Muscle of leg (tissue), 11 donors: ENCODE results near the gene SPOP. TPM values are rescaled to one million over a fixed set of nuclear protein-coding genes. Genes with fewer than 3 reads are reported as not detected.

Source experiments
- DNase-seq: peaks from one replicate; pipeline ENCODE4 v3.0.0; 2013
- H3K27ac ChIP-seq: one replicate; pipeline ENCODE4 v1.5.1; 2013; ENCODE audit warnings: mild to moderate bottlenecking, low read length, control low read depth
- H3K27me3 ChIP-seq: one replicate; pipeline ENCODE4 v1.6.1; 2013; ENCODE audit warnings: low read length; ENCODE audit not compliant: control insufficient read depth, insufficient read depth
- H3K36me3 ChIP-seq: one replicate; pipeline ENCODE4 v1.6.1; 2013; ENCODE audit warnings: low read length; ENCODE audit not compliant: control insufficient read depth, insufficient read depth
- H3K4me1 ChIP-seq: one replicate; pipeline ENCODE4 v1.6.1; 2013; ENCODE audit warnings: low read length; ENCODE audit not compliant: control insufficient read depth, insufficient read depth
- H3K4me3 ChIP-seq: one replicate; pipeline ENCODE4 v1.5.1; 2013; ENCODE audit warnings: low read length, control low read depth
- H3K9me3 ChIP-seq: replicated peaks from 2 replicates; pipeline ENCODE4 v1.6.1; 2013; ENCODE audit warnings: low read depth, low read length; ENCODE audit not compliant: control insufficient read depth
- WGBS: methylation state at CpG from one replicate; pipeline ENCODE4 v1.1.5; 2013; ENCODE audit warnings: missing lambda C conversion rate; ENCODE audit not compliant: insufficient coverage; 5-methylcytosine and 5-hydroxymethylcytosine counted together
- polyA plus RNA-seq, 8 donors: library from polyadenylated mRNA; unstranded; fragments of 120-200 nt; gene quantifications; one replicate each; pipeline versions ENCODE4 v1.2.1 to v1.2.3, GENCODE V29; 2013; ENCODE audit warnings: inconsistent platforms in 1 of 8, low replicate concordance in 1 of 8; ENCODE audit not compliant: insufficient read length in 8 of 8, insufficient read depth in 1 of 8
- total RNA-seq: library from RNA; stranded (reverse); fragments of 120-200 nt; gene quantifications from one replicate; pipeline ENCODE4 v1.2.4, GENCODE V29; 2013

The SPOP gene
- total and polyA plus RNA-seq, 9 donors = 46.9 to 59.7 (median 52.5) TPM

DNA sequence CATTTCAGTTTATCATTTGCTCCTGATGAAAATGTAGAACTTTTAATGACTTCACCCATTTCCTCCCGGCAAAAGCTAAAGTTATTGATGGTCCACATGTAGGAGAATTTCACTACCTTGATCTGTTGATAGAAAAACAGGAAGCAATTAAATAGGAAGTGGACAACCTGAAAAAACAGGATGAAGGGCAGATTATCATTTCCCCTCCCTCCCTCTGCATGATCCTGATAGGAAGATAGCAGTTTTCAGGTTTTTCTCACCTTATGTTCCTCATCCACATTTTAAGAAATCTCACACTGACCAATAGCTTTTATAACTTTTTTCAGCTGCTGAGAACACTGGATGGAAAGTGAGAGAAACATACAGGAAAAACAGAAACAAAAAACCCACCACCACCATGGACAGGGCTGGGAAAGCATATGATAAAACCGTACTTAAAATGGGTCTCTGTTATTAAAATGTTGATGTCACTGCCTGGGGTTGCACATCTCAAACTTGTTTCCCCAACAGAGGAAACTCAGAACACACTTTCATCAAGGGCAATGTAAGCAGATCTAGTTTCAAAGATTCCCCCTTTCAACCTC, 55.9 kb downstream of the SPOP start:
- no peaks in the 10 kb centered on the region for H3K4me1 ChIP-seq

GRCh38 chr17:49621420-49621819, 56.5 kb downstream of the SPOP start:
- H3K4me3 ChIP-seq = no peak overlapping the region
- no peaks in the 10 kb centered on the region for H3K27me3 ChIP-seq
- H3K27ac ChIP-seq = no peak overlapping the region
- H3K9me3 ChIP-seq = no peaks in the 10 kb centered on the region
- H3K4me1 ChIP-seq = peaks cover 6% of the 10 kb centered on the region
- H3K36me3 ChIP-seq = peaks cover 54% of the 10 kb centered on the region
- DNase-seq = no peak

More for the DNA sequence above, 55.9 kb downstream of the SPOP start:
- H3K27me3 ChIP-seq = no peaks in the 10 kb centered on the region
- H3K36me3 ChIP-seq = peaks cover 48% of the 10 kb centered on the region
- H3K4me3 ChIP-seq = no peak overlapping the region
- no peaks in the 10 kb centered on the region for H3K9me3 ChIP-seq
- no peak overlapping the region for H3K27ac ChIP-seq
- DNase-seq = no peak
- no CpG with 5 or more reads among the region's 2 CpGs for WGBS

GRCh38 chr17:49618028-49618611, 59.8 kb downstream of the SPOP start:
- Histone ChIP-seq H3K36me3 (peaks cover 61% of the 10 kb centered on the region), H3K27ac (no peak overlapping the region)
- 79% methylated on average over 2 of the region's 3 CpGs for WGBS

DNA sequence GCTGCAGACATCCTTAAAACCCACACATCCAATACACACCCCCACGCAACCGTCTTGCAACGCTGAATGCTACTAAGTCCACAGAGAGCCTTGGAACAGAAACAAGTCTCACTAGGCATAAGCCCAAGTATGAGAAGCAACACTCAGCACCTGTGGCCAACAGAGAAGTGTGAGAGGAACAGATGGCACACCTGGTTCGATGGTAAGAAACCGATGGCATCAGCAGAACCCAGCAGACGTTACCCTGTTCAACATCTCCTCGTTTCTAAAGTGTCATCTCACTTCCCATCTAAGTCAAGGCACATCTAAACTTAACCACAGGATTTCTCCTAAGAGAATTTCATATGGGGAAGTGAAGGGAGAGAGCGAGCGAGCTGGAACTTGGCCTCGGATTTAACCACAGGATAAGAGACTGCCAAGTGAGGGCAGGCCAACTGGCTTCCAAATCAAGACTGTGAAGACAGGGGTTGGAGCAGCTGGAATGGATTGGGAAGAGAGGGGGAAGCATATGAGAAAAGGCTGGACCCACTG, 61.2 kb downstream of the SPOP start:
- H3K4me1 ChIP-seq = peaks cover 6% of the 10 kb centered on the region

More at GRCh38 chr17:49618028-49618611, 59.8 kb downstream of the SPOP start:
- H3K4me1 ChIP-seq = peaks cover 6% of the 10 kb centered on the region
- H3K27me3 ChIP-seq = no peaks in the 10 kb centered on the region
- no peaks in the 10 kb centered on the region for H3K9me3 ChIP-seq
- no peak for DNase-seq
- no peak overlapping the region for H3K4me3 ChIP-seq

GRCh38 chr17:49616086-49616485, 61.8 kb downstream of the SPOP start:
- Histone ChIP-seq H3K9me3 (no peaks in the 10 kb centered on the region), H3K36me3 (peaks cover 48% of the 10 kb centered on the region), H3K4me1 (peaks cover 6% of the 10 kb centered on the region), H3K27ac (no peak overlapping the region), H3K27me3 (no peaks in the 10 kb centered on the region), H3K4me3 (no peak overlapping the region)
- no CpG with 5 or more reads among the region's 3 CpGs for WGBS
- no peak for DNase-seq

More for the DNA sequence above, 61.2 kb downstream of the SPOP start:
- Histone ChIP-seq H3K27ac (peak overlapping the region; percentile 51), H3K36me3 (peaks cover 51% of the 10 kb centered on the region), H3K27me3 (no peaks in the 10 kb centered on the region), H3K4me3 (no peak overlapping the region), H3K9me3 (no peaks in the 10 kb centered on the region)
- peak; percentile 88 for DNase-seq
- WGBS = 15% methylated on average over 4 of the region's 10 CpGs

DNA sequence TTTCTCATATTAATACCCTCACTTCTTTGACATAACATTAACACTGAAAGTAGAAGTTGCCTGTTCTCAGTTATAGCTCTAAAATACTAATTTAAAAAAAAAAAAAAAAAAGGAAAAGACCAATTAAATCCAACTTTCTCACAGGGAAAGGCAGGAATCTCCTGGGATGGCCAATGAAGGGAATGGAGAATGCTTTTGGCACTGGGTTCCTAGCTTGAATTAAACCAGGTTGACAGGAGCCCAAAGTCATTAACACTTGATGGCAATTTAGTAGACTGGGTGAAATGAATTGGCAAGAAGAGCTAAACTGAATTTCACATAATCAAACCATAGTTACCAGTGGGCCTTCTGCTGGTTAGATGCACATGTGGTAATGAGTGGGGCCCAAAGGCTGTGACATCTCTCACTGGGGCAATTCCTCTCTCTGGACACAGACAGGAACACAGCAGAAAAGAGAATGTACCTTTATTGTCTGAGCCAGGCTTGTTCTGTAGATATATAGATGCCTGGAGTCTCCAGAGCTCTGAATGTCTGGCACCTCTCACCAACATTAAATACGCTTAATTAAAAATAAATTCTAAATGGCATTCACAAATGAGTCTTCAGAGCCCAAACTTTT, 64.6 kb downstream of the SPOP start:
- H3K27ac ChIP-seq = no peak overlapping the region
- H3K4me1 ChIP-seq = peaks cover 6% of the 10 kb centered on the region
- peaks cover 41% of the 10 kb centered on the region for H3K36me3 ChIP-seq
- DNase-seq = no peak
- no peaks in the 10 kb centered on the region for H3K9me3 ChIP-seq
- no peaks in the 10 kb centered on the region for H3K27me3 ChIP-seq
- 40% methylated on average over 1 of the region's 1 CpG for WGBS
- H3K4me3 ChIP-seq = no peak overlapping the region

- peaks cover 37% of the 10 kb centered on the region for H3K36me3 ChIP-seq
- DNase-seq = no peak
- WGBS = no CpG with 5 or more reads among the region's 1 CpG
These were observed 65.2 kb downstream of the SPOP start for GRCh38 chr17:49612726-49613125.

DNA sequence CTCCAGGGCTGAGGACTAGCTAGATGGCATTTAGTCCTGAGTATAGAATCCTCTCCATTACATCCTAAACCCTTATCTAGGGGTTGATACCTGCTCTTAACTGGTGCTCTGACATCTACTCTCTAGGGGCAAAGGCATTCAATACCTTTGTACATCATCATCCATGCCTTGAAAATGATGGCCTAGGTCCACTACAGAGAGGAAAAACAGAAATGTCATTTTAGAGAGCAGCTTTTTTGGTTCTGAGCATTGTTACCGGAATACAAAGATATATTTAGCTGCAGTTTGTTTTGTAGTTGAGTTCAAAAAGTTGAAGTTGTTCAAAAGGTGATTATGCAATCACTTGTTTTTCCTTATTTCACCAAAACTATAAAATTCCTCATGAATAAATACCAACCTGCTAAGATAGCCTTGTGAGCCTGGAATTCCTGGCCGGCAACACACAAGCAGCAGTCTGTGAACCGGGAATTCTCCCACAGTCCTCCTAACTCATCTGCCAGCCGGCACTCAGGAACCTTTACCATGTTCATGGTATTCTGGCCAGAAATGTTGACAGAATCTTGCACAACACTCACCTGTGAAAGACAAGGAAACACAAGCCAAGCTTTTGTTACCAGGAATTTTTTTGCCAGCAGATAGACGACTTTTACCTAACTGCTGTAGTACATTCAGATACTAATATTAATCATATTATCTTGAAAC, 66.9 kb downstream of the SPOP start:
- Histone ChIP-seq H3K27me3 (no peaks in the 10 kb centered on the region), H3K4me3 (no peak overlapping the region), H3K9me3 (no peaks in the 10 kb centered on the region), H3K36me3 (peaks cover 30% of the 10 kb centered on the region), H3K4me1 (no peaks in the 10 kb centered on the region), H3K27ac (no peak overlapping the region)
- 78% methylated on average over 3 of the region's 5 CpGs for WGBS
- no peak for DNase-seq

More at GRCh38 chr17:49612726-49613125, 65.2 kb downstream of the SPOP start:
- H3K9me3 ChIP-seq = no peaks in the 10 kb centered on the region
- H3K4me1 ChIP-seq = peaks cover 6% of the 10 kb centered on the region
- H3K27me3 ChIP-seq = no peaks in the 10 kb centered on the region
- H3K4me3 ChIP-seq = no peak overlapping the region
- no peak overlapping the region for H3K27ac ChIP-seq

DNA sequence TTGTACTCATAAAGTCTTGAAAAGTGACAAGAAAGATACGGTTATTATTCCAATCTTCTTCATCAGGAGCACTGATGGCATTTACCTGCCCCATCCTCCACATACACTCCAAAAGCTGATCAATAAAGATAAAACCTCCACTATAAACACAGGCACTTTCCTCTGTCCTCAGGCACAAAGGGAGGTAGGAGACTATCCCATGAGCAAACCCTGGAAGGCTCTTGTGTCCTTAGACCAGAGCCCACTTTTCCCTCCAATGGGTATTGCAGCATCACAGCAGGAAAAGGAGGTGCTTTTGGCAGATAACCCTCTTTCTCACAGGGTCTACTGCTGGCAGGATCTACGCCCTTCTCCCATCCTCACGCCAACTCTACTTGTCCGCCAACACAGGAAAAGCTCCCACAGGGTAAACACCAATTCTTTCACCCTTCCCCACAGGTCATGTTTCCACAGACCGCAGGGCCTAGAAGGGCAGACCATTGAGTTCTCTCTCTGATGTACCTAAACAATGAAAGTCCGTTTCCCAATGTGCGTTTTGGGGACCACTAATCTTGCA, 73.5 kb downstream of the SPOP start:
- 83% methylated on average over 3 of the region's 7 CpGs for WGBS
- Histone ChIP-seq H3K27me3 (no peaks in the 10 kb centered on the region), H3K4me3 (no peak overlapping the region), H3K9me3 (no peaks in the 10 kb centered on the region), H3K36me3 (peaks cover 46% of the 10 kb centered on the region), H3K4me1 (no peaks in the 10 kb centered on the region), H3K27ac (no peak overlapping the region)
- no peak for DNase-seq

GRCh38 chr17:49603720-49604119, 74.2 kb downstream of the SPOP start:
- no CpG with 5 or more reads among the region's 2 CpGs for WGBS
- Histone ChIP-seq H3K4me3 (no peak overlapping the region), H3K4me1 (no peaks in the 10 kb centered on the region), H3K36me3 (peaks cover 45% of the 10 kb centered on the region), H3K27me3 (no peaks in the 10 kb centered on the region), H3K27ac (no peak overlapping the region), H3K9me3 (no peaks in the 10 kb centered on the region)
- DNase-seq = no peak
